ENCODE data around the gene VMP1.

The VMP1 gene

GRCh38 chr17:59830846-59831486 lies 123.5 kb downstream of the VMP1 start:
- Histone ChIP-seq H3K9me3 (no peaks in the 10 kb centered on the region), H3K27me3 (no peaks in the 10 kb centered on the region), H3K36me3 (no peaks in the 10 kb centered on the region), H3K4me3 (no peak overlapping the region), H3K4me1 (peaks cover 0 to 65% (median 34%) of the 10 kb centered on the region in 4 donors), H3K27ac (peak overlapping the region; percentile 72 to 75)
- intact Hi-C loops (cut with DNase I; ENCODE audit: low total_unique reads), result no loop called here
- no peak for DNase-seq
- TF ChIP-seq CTCF (IDR thresholded peaks at IDR 0.05), result no peak

- Histone ChIP-seq H3K27ac (peak overlapping the region in 1 of 2 donors; percentile 75), H3K9me3 (no peaks in the 10 kb centered on the region), H3K4me3 (no peak overlapping the region), H3K27me3 (no peaks in the 10 kb centered on the region), H3K4me1 (peaks cover 4 to 62% (median 35%) of the 10 kb centered on the region in 4 donors), H3K36me3 (no peaks in the 10 kb centered on the region)
- DNase-seq, result no peak
- intact Hi-C loops (cut with DNase I; ENCODE audit: low total_unique reads), result no loop called here
- TF ChIP-seq CTCF (IDR thresholded peaks at IDR 0.05), result no peak
Observed at GRCh38 chr17:59832883-59833379, 125.5 kb downstream of the VMP1 start.

- peaks cover 4 to 46% (median 11%) of the 10 kb centered on the region in 4 donors for H3K4me1 ChIP-seq
- peak in 1 of 2 experiments; percentile 11 for TF ChIP-seq CTCF (IDR thresholded peaks at IDR 0.05)
- H3K27me3 ChIP-seq, result no peaks in the 10 kb centered on the region
- H3K27ac ChIP-seq, result peak overlapping the region; percentile 88 to 89
- H3K9me3 ChIP-seq, result no peaks in the 10 kb centered on the region
- peak overlapping the region; percentile 63 for H3K4me3 ChIP-seq
- intact Hi-C loops (cut with DNase I; ENCODE audit: low total_unique reads), result loop anchor here (2.0 kb wide), 1 partner anchor 85 kb away; no protein-coding TSS in a partner anchor
- H3K36me3 ChIP-seq, result peaks cover 0 to 28% (median 0%) of the 10 kb centered on the region in 3 donors
- DNase-seq, result peak; percentile 81
Observed at GRCh38 chr17:59837308-59838051, 130.0 kb downstream of the VMP1 start.

GRCh38 chr17:59838052-59838916 lies 130.8 kb downstream of the VMP1 start:
- intact Hi-C loops (cut with DNase I; ENCODE audit: low total_unique reads), result loop anchor here (2.0 kb wide), 1 partner anchor 85 kb away; no protein-coding TSS in a partner anchor
- H3K36me3 ChIP-seq, result peaks cover 0 to 28% (median 0%) of the 10 kb centered on the region in 3 donors
- peak overlapping the region; percentile 88 to 89 for H3K27ac ChIP-seq
- H3K27me3 ChIP-seq, result no peaks in the 10 kb centered on the region
- peak overlapping the region; percentile 63 for H3K4me3 ChIP-seq
- H3K4me1 ChIP-seq, result peaks cover 4 to 52% (median 15%) of the 10 kb centered on the region in 4 donors
- no peak for DNase-seq
- H3K9me3 ChIP-seq, result no peaks in the 10 kb centered on the region
- TF ChIP-seq CTCF (IDR thresholded peaks at IDR 0.05), result peak in 1 of 2 experiments; percentile 1

All from tibial artery (tissue), 4 donors.